GM18873 (cell line): Measurements from ENCODE around the gene MAP4K2.

Experiments
- ATAC-seq: cut with Tn5 transposase; IDR thresholded peaks from one replicate; pipeline ENCODE4 v1.9.1; 2021; ENCODE audit warnings: mild to moderate bottlenecking, moderate library complexity, moderate number of reproducible peaks; ENCODE audit not compliant: unreplicated experiment, low FRiP score

Gene MAP4K2

GRCh38 chr11:64743591-64744543 lies 59.1 kb downstream of the MAP4K2 start, which contains the start of gene RASGRP2:
Gene RASGRP2 (minus strand): TSS chr11:64744142. CDS start chr11:64742866, 1,276 bp downstream.
- ATAC-seq: no peak

DNA sequence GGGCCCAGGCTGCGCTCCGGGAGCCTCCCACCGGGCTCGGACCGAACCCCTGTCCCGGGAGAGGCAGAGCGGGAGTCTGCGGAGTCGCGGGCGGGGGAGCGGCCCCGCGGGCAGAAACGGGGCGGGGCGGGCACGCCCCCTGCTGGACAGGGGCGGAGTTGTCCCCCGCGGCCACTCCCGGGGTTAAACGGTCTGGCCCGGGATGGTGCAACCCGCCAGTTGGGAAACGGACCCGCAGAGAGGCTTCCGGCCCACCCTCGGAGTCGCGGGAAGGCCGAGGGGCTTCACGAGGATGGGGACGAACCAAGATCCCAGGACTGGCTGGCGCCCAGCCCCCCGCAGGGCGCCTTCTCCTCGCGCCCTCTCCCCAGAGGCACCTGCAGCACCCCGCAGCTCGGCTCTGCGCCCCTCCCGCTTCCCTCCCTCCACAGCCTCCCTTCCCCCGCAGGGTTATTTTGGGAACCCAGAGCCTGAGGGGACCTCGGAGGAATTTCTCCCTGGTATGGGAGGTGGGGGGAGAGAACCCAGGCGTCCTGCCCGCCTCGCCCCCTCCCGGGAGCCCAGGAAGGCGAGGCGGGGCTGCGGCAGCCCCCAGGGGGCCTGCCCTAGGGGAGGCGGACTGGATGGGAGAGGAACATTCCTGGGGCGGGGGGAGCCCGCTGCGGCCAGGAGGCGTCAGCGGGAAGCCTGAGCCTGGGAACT lies 60.0 kb downstream of the MAP4K2 start:
- ATAC-seq: no peak

DNA sequence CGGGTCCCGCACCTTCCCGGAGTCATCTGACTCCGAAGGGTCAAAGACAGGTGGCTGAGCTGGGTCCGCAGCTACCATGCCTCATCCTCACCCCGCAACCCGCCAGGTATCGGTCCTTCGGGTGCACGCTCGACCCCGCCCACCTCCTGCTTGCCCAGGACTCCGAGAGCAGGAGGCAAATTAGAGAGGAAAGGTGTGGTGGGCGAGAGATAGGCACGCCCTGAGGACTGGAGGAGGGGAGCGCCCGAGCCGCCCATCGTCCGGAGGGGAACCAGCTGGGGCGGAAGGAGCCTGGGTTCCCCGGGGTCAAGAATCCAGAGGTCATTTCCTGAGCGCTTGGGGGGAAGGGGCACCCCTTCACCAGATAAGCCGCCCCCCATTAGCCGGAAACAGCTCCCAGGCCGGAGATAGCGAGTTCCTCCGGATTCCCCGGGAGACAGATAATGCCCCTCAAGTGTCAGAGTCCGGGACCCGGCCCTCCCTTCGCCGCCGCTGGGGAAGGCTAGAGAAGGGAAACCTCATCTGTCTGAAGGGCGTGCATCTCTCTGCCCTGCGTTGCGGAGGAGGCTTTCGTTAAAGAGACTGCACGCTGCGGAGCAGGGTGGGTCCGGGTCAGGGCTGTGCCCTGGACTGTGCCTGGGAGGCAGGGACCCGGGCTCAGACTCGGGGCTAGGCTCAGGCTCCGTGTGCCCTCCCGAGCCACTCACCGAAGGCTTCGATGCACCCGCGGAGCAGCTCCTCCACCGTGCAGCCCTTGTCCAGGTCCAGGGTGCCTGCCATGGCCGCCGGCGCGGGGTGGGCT lies 60.7 kb downstream of the MAP4K2 start:
- no peak for ATAC-seq

DNA sequence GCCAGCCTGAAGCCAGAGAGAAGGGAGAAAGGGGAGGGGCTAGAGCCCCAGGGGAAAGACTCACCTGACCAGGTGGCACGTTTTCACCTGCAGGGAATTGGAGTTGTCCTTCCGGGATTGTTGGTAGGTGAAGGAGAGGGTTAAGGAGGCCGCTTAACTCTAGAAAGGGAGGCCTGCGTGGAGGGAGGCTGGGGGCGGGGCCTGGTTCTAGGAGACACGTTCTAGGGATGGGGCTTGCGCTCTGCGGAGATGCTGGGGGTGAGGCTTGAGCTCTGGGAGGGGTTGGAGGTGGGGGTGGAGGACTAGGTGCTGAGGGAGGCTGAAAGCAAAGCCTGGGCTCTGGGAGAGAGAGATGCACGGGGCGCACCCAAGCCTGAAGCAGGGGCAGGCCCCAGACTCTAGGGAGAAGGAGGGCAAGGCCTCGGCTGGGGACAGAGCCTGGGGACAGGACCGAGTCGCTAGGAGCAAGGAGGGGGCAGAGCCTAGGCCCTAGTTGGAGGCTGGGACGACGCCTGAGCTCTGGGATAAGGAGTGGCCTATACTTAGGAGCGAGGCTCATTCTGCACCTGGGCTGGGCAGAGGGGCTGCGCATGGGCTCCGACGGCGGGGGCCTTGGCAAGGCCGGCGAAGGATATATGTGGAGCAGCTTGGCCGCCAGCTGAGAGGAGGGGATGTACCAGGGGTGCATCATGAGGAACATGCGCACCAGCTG lies 61.5 kb downstream of the MAP4K2 start:
- ATAC-seq: no peak

DNA sequence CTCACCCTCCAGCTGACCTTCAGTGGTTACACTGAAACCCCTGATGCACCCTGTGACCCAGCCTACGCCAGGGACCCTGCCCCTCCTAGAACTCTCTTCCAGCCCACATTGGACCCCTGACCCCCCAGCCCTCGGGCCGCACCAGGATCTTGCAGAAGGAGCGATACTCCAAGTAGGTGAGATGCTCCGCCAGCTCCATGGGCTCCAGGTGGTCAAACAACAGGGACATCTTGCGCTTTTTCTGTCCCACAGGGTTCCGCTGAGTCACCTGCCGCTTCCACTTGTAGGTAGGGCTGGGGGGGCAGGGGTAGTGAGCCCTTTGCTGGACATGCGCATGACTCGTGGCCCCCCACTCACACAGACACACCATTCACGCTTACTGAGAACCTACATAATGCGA lies 63.1 kb downstream of the MAP4K2 start:
- ATAC-seq: no peak

DNA sequence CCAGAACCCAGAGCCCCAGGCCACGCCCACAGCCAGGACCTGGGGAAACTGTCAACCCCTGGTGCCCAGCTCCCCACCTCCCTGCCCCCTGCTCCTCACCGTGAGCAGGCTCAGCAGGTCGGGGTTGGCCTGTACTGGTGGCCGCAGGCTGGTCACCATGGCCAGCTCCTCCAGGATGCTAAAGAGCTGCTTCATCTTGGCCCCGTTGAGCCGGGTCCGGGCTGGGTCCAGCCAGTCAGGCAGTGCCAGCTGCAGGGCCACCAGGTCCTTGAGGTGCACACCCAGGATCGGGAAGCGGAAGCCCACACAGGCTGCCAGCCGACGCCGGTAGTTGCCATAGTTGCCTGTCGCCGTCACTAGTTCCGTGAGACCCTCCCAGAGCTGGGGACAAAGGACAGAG lies 66.4 kb downstream of the MAP4K2 start:
- no peak for ATAC-seq

DNA sequence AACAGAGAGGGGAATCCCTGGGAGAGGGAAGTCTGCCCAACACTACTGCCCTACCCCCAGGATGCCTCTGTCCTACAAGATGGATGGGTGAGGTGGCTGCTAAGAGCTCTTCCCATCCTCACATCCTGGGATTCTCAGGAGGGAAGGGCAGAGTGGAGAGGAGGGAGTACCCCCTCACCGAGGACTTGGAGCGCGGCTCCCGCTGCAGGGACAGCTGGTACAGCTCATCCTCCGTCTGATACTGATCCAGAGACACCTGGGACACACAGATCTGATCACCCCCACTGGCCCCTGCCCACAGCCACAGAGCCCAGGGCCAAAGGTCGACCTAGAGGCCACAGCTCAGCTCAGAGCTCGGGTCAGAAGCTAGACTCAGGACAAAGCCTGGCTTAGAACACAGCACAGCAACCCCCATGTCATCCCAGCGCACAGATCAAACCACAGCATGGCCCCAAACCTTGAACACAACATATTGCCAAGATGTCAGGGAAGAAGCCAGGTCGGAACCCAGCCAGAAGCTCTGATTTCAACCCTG lies 67.2 kb downstream of the MAP4K2 start:
- no peak for ATAC-seq
